H1 (cell line): Measurements from ENCODE around the gene NGFR.

Source experiments
- CEBPB ChIP-seq: IDR thresholded peaks from 2 replicates; pipeline ENCODE4 v1.6.1; 2012; ENCODE audit warnings: low read depth, low read length
- CHD2 ChIP-seq: IDR thresholded peaks from 2 replicates; pipeline ENCODE4 v1.6.1; 2012; ENCODE audit warnings: low read length, improper control_type of control experiment
- CREB1 ChIP-seq: IDR thresholded peaks from 2 replicates; pipeline ENCODE4 v1.6.1; 2012; ENCODE audit warnings: inconsistent platforms
- CTCF ChIP-seq, 3 experiments: IDR thresholded peaks; 1 replicate in 2 of 3; 2 replicates in 1 of 3; pipeline versions ENCODE4 v1.5.1 to v1.6.1; 2011; ENCODE audit warnings: low read length in 3 of 3, mild to moderate bottlenecking in 3 of 3, inconsistent platforms in 2 of 3, low read depth in 1 of 3, moderate library complexity in 1 of 3; ENCODE audit not compliant: insufficient read depth in 1 of 3; ENCODE audit errors: control extremely low read depth in 1 of 3
- JUN ChIP-seq: IDR thresholded peaks from 2 replicates; pipeline ENCODE4 v1.6.1; 2011; ENCODE audit warnings: low read depth, mild to moderate bottlenecking, improper control_type of control experiment, low read length
- POLR2A ChIP-seq, 2 experiments: IDR thresholded peaks; 1 replicate in 1 of 2; 2 replicates in 1 of 2; pipeline ENCODE4 v1.6.1; 2011; ENCODE audit warnings: low read depth in 2 of 2, low read length in 2 of 2, mild to moderate bottlenecking in 2 of 2; ENCODE audit errors: control extremely low read depth in 1 of 2
- POLR2AphosphoS5 ChIP-seq: IDR thresholded peaks from 2 replicates; pipeline ENCODE4 v1.6.1; 2011; ENCODE audit warnings: low read depth, low read length
- RBBP5 ChIP-seq: IDR thresholded peaks from 2 replicates; pipeline ENCODE4 v1.7.1; 2012; ENCODE audit warnings: low read depth, mild to moderate bottlenecking, inconsistent platforms, low read length, moderate library complexity, borderline replicate concordance
- SIN3A ChIP-seq, 2 experiments: IDR thresholded peaks in 1 of 2; conservative IDR thresholded peaks in 1 of 2; 2 replicates each; pipeline ENCODE4 v1.6.1; 2011 to 2012; ENCODE audit warnings: low read length in 2 of 2, improper control_type of control experiment in 1 of 2, low read depth in 1 of 2, mild to moderate bottlenecking in 1 of 2
- SP4 ChIP-seq: IDR thresholded peaks from 2 replicates; pipeline ENCODE4 v1.6.1; 2012; ENCODE audit warnings: low read length, inconsistent platforms
- TBP ChIP-seq: IDR thresholded peaks from 2 replicates; pipeline ENCODE4 v1.6.1; 2011; ENCODE audit warnings: low read depth, low read length, improper control_type of control experiment
- YY1 ChIP-seq: IDR thresholded peaks from 2 replicates; pipeline ENCODE4 v1.6.1; 2011; ENCODE audit warnings: low read depth, mild to moderate bottlenecking, low read length

- TF ChIP-seq TBP (no peak), CTCF (IDR thresholded peaks at IDR 0.05; ENCODE audit: control extremely low read depth in 1 of 3, insufficient read depth in 1 of 3, low read depth in 1 of 3, low read length in 3 of 3) (peak; percentile 93 to 96 (median 94)), POLR2AphosphoS5 (no peak), JUN (no peak), POLR2A (IDR thresholded peaks at IDR 0.05; ENCODE audit: control extremely low read depth in 1 of 2, low read depth in 2 of 2, low read length in 2 of 2) (no peak), SIN3A (conservative IDR thresholded peaks at IDR 0.05 in 1 of 2, IDR thresholded peaks at IDR 0.05 in 1 of 2; ENCODE audit: low read depth in 1 of 2, low read length in 2 of 2) (0 out of 4 replicates have a peak, but pooled peaks of 1 of the 2 experiments have one; percentile 30), CHD2 (no peak), CEBPB (no peak), CREB1 (no peak), SP4 (no peak), YY1 (0 out of 2 replicates have a peak, but pooled peaks have one; percentile 44), RBBP5 (no peak)
Measured at GRCh38 chr17:49548506-49549310, 53.6 kb downstream of the NGFR start.
